ENCODE measurements around the gene LHX5. TPM values are rescaled to one million over a fixed set of nuclear protein-coding genes. Genes with fewer than 3 reads are reported as not detected.

The LHX5 gene
- polyA plus RNA-seq, 3 donors: not detected

DNA sequence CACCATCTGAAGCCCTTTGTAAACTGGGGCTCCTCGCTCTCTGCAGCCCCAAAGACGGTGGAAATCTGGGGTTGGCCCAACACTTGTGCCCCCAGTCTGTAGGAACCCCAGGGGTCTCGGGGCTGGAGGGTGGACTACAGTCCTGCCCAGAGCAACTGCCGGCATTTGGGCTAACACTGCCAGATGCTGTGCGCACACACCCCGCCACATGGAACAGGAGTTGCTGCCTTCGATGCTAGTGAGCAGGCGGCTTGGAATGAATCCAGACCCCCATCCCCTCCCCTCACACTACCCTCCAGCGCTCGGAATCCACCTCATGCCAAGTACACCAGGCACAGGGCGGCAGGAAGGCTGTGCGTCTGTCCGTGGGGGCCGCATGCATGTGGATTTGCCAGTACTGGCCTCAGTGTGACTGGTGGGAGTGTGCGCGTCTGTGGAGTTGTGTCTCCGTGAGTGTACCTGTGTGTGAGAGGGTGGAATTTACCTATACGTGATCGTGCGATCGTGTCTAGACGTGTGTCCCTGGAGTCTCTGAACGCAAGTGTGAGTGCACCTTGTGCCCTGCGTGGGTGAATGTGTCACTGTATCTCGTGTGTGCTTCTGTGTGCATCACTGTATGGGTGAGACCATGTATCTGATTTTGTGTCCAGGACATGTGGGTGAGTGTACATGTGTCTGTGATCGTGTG, 5.1 kb downstream of the LHX5 start:
- no peaks in the 10 kb centered on the region for H4K20me1 ChIP-seq (ENCODE audit: insufficient read depth, low read length)
- no peak overlapping the region for H3K27ac ChIP-seq (ENCODE audit: low read depth in 1 of 2, low read length in 2 of 2)
- Mint-ChIP-seq H3K27me3 (ENCODE audit: low read depth in 3 of 3) (peaks cover 82 to 97% (median 95%) of the 10 kb centered on the region in 3 donors), H3K9me3 (peaks cover 0 to 30% (median 18%) of the 10 kb centered on the region in 7 donors), H3K27ac (no peak overlapping the region), H3K36me3 (peaks cover 0 to 12% of the 10 kb centered on the region in 2 donors), H3K4me3 (peak overlapping the region in 1 of 2 donors; percentile 79), H3K4me1 (peaks cover 24% of the 10 kb centered on the region)
- intact Hi-C loops (cut with micrococcal nuclease): no loop called here
- TF ChIP-seq, protein P1, sequence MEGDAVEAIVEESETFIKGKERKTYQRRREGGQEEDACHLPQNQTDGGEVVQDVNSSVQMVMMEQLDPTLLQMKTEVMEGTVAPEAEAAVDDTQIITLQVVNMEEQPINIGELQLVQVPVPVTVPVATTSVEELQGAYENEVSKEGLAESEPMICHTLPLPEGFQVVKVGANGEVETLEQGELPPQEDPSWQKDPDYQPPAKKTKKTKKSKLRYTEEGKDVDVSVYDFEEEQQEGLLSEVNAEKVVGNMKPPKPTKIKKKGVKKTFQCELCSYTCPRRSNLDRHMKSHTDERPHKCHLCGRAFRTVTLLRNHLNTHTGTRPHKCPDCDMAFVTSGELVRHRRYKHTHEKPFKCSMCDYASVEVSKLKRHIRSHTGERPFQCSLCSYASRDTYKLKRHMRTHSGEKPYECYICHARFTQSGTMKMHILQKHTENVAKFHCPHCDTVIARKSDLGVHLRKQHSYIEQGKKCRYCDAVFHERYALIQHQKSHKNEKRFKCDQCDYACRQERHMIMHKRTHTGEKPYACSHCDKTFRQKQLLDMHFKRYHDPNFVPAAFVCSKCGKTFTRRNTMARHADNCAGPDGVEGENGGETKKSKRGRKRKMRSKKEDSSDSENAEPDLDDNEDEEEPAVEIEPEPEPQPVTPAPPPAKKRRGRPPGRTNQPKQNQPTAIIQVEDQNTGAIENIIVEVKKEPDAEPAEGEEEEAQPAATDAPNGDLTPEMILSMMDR (IDR thresholded peaks at IDR 0.05): no peak
- H3K4me1 ChIP-seq (ENCODE audit: control insufficient read depth in 1 of 2, insufficient read depth in 2 of 2, low read length in 2 of 2): peaks cover 5 to 20% of the 10 kb centered on the region in 2 donors
- peak overlapping the region; percentile 49 for H3K4me2 ChIP-seq (replicated peaks; ENCODE audit: extremely low read depth, low read length, poor library complexity, severe bottlenecking)
- H3K9ac ChIP-seq (ENCODE audit: insufficient read depth, low read length, poor library complexity, severe bottlenecking): no peak overlapping the region
- 16% methylated on average over 20 of the region's 26 CpGs for WGBS (ENCODE audit: insufficient coverage)
- no peaks in the 10 kb centered on the region for H3K79me2 ChIP-seq (ENCODE audit: insufficient read depth, low read length)
- no peak for DNase-seq
- H3K27me3 ChIP-seq (ENCODE audit: control insufficient read depth in 2 of 2, insufficient read depth in 2 of 2, low read length in 2 of 2): peaks cover 78 to 96% of the 10 kb centered on the region in 2 donors
- H3K9me3 ChIP-seq (replicated peaks in 1 of 2; ENCODE audit: control insufficient read depth in 1 of 2, insufficient read depth in 1 of 2, low read length in 2 of 2): peaks cover 3 to 52% of the 10 kb centered on the region in 2 donors
- no peaks in the 10 kb centered on the region for H3K36me3 ChIP-seq (replicated peaks in 1 of 2; ENCODE audit: control insufficient read depth in 1 of 2, insufficient read depth in 2 of 2, low read length in 2 of 2)
- no peak overlapping the region for H3K4me3 ChIP-seq (replicated peaks in 1 of 3; ENCODE audit: low read depth in 2 of 3, low read length in 3 of 3)
- H2AFZ ChIP-seq (ENCODE audit: insufficient read depth, low read depth, low read length, poor library complexity, severe bottlenecking): no peak overlapping the region

DNA sequence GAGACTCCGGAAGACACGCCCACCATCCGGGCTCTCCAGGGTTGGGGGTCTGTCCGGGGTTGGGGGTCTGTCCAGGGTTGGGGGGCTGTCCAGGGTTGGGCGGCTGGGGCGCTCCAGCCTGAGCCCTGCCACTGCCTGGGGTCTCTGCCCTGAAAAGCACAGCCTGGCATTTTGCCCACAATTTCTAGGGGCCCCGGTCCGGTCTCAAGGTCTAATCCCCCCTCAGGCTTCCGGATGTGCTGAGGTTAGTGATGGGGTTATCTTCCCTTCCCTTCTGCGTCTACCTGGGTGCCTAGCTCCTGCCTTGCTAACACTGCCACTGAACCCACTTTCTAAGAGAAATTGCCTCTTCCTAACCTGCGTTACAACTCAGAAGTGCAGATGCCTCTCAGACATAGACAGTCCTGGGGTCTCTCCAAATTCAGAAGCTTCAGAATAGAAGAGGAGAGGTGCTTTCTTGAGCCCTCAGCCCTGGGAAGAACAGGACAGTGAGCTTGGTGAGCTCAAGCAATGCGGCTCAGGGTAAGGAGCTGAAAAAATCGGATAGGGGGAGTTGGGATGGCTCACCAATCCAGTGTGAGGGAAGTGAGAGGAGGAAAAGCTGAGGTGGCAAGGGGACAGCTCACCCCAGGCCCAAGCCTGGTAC, 5.7 kb downstream of the LHX5 start:
- Histone ChIP-seq H2AFZ (ENCODE audit: insufficient read depth, low read depth, low read length, poor library complexity, severe bottlenecking) (no peak overlapping the region), H3K4me2 (replicated peaks; ENCODE audit: extremely low read depth, low read length, poor library complexity, severe bottlenecking) (no peak overlapping the region), H3K9ac (ENCODE audit: insufficient read depth, low read length, poor library complexity, severe bottlenecking) (no peak overlapping the region), H3K4me1 (ENCODE audit: control insufficient read depth in 1 of 2, insufficient read depth in 2 of 2, low read length in 2 of 2) (peaks cover 5 to 20% of the 10 kb centered on the region in 2 donors), H3K27me3 (ENCODE audit: control insufficient read depth in 2 of 2, insufficient read depth in 2 of 2, low read length in 2 of 2) (peaks cover 80 to 95% of the 10 kb centered on the region in 2 donors), H3K4me3 (replicated peaks in 1 of 3; ENCODE audit: low read depth in 2 of 3, low read length in 3 of 3) (no peak overlapping the region), H3K36me3 (replicated peaks in 1 of 2; ENCODE audit: control insufficient read depth in 1 of 2, insufficient read depth in 2 of 2, low read length in 2 of 2) (no peaks in the 10 kb centered on the region), H3K27ac (ENCODE audit: low read depth in 1 of 2, low read length in 2 of 2) (no peak overlapping the region), H4K20me1 (ENCODE audit: insufficient read depth, low read length) (no peaks in the 10 kb centered on the region), H3K9me3 (replicated peaks in 1 of 2; ENCODE audit: control insufficient read depth in 1 of 2, insufficient read depth in 1 of 2, low read length in 2 of 2) (peaks cover 3 to 47% of the 10 kb centered on the region in 2 donors), H3K79me2 (ENCODE audit: insufficient read depth, low read length) (no peaks in the 10 kb centered on the region)
- Mint-ChIP-seq H3K4me3 (peak overlapping the region in 1 of 2 donors; percentile 79), H3K27me3 (ENCODE audit: low read depth in 3 of 3) (peaks cover 84 to 97% (median 94%) of the 10 kb centered on the region in 3 donors), H3K27ac (no peak overlapping the region), H3K9me3 (peaks cover 0 to 29% (median 21%) of the 10 kb centered on the region in 7 donors), H3K4me1 (peaks cover 24% of the 10 kb centered on the region), H3K36me3 (peaks cover 0 to 12% of the 10 kb centered on the region in 2 donors)
- WGBS (ENCODE audit: insufficient coverage): 1% methylated on average over 8 of the region's 13 CpGs
- intact Hi-C loops (cut with micrococcal nuclease): no loop called here
- TF ChIP-seq, protein P1 (IDR thresholded peaks at IDR 0.05): no peak
- DNase-seq: no peak
